ENCODE measurements around the gene PACRG.

PACRG gene

GRCh38 chr6:163159110-163159509 lies 431.3 kb downstream of the PACRG start:
- DNase-seq: no peak

- DNase-seq: no peak
These were observed 431.9 kb downstream of the PACRG start for GRCh38 chr6:163159689-163160088.

- no peak for DNase-seq
These were observed 434.5 kb downstream of the PACRG start for GRCh38 chr6:163162007-163162873.

- DNase-seq: no peak
These were observed 435.1 kb downstream of the PACRG start for GRCh38 chr6:163162874-163163213.

- no peak for DNase-seq
These were observed 436.6 kb downstream of the PACRG start for GRCh38 chr6:163164175-163164900.

GRCh38 chr6:163165155-163165910 lies 437.6 kb downstream of the PACRG start:
- DNase-seq: no peak

GRCh38 chr6:163165922-163166321 lies 438.1 kb downstream of the PACRG start:
- DNase-seq: no peak

- no peak for DNase-seq
These were observed 438.7 kb downstream of the PACRG start for GRCh38 chr6:163166507-163166906.

- no peak for DNase-seq
These were observed 441.7 kb downstream of the PACRG start for GRCh38 chr6:163169521-163169920.

GRCh38 chr6:163170294-163170883 lies 442.6 kb downstream of the PACRG start:
- DNase-seq: no peak

GRCh38 chr6:163173741-163174140 lies 446.0 kb downstream of the PACRG start:
- no peak for DNase-seq

- DNase-seq: no peak
These were observed 447.5 kb downstream of the PACRG start for GRCh38 chr6:163175301-163175700.

GRCh38 chr6:163176097-163176496 lies 448.3 kb downstream of the PACRG start:
- no peak for DNase-seq

- DNase-seq: no peak
These were observed 449.2 kb downstream of the PACRG start for GRCh38 chr6:163177007-163177406.

- DNase-seq: no peak
These were observed 450.2 kb downstream of the PACRG start for GRCh38 chr6:163177892-163178420.

GRCh38 chr6:163179061-163179460 lies 451.3 kb downstream of the PACRG start:
- DNase-seq: no peak

GRCh38 chr6:163179721-163180120 lies 451.9 kb downstream of the PACRG start:
- no peak for DNase-seq

GRCh38 chr6:163180874-163181541 lies 453.2 kb downstream of the PACRG start:
- DNase-seq: peak; percentile 51

- DNase-seq: no peak
These were observed 453.9 kb downstream of the PACRG start for GRCh38 chr6:163181666-163182180.

GRCh38 chr6:163182696-163183095 lies 454.9 kb downstream of the PACRG start:
- no peak for DNase-seq

GRCh38 chr6:163183806-163184205 lies 456.0 kb downstream of the PACRG start:
- DNase-seq: peak; percentile 14

GRCh38 chr6:163185744-163186143 lies 458.0 kb downstream of the PACRG start:
- no peak for DNase-seq

Measured in fibroblast of skin of right quadriceps (primary cell).